GM12874 (cell line): Measurements from ENCODE around the gene DMBT1.

Experiments
- TF ChIP-seq, protein P1 (sequence below): IDR thresholded peaks from 2 replicates; pipeline ENCODE4 v1.5.1; 2011; ENCODE audit warnings: low read depth, mild to moderate bottlenecking, control low read depth, low read length, moderate library complexity; ENCODE audit not compliant: insufficient read depth

The DMBT1 gene

DNA sequence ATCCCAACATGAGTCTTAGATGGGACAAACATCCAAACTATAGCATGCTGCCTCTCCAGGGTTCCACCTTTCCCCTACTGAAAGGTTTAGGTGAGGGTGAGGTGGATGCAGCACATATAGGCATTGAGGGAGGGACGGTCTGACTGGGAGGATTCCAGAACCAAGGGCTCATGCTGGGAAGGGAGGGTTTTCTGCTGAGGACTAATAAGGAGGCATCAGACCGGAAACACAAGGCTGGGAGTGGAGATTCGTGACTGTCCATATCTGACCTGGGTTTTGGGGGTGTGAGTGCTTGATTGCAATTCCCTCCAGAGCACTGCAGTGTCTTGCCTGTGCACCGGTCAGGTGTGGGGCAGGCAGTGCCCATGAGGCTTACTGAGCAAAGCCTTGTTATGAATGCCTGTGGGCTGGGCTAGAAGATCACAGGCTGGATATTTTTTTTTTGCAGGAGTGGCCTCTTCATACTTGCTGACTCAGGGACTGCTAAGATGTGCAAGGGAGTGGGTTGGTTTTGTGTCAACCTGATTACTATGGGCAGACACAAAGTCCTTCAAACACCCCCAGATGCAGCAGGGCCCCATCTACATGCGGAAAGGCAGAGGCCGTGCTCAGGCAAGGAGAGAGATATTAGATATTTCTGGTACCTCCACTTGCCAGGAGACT is 26.7 kb downstream of the DMBT1 start:
- TF ChIP-seq, protein P1, sequence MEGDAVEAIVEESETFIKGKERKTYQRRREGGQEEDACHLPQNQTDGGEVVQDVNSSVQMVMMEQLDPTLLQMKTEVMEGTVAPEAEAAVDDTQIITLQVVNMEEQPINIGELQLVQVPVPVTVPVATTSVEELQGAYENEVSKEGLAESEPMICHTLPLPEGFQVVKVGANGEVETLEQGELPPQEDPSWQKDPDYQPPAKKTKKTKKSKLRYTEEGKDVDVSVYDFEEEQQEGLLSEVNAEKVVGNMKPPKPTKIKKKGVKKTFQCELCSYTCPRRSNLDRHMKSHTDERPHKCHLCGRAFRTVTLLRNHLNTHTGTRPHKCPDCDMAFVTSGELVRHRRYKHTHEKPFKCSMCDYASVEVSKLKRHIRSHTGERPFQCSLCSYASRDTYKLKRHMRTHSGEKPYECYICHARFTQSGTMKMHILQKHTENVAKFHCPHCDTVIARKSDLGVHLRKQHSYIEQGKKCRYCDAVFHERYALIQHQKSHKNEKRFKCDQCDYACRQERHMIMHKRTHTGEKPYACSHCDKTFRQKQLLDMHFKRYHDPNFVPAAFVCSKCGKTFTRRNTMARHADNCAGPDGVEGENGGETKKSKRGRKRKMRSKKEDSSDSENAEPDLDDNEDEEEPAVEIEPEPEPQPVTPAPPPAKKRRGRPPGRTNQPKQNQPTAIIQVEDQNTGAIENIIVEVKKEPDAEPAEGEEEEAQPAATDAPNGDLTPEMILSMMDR, result no peak

DNA sequence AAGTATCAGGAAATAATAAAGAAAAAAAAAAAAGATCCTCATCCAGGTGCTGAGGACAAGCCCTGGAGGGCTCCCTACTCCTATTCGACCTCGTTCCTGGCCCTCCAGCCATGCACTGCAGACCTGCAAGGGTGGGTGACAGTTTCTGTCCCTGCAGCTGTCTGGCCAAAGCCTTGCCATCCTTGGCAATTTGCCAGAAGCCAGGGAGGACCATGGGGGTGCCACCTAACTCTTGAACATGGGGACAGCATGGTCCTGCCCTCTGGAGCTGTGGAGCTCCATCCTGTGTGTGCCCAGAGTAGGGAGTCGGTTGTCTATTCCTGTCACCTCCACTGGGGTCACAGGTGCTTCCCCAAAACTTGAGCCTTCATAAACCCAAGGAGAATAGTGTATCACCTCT is 27.8 kb downstream of the DMBT1 start:
- TF ChIP-seq, protein P1, result no peak

DNA sequence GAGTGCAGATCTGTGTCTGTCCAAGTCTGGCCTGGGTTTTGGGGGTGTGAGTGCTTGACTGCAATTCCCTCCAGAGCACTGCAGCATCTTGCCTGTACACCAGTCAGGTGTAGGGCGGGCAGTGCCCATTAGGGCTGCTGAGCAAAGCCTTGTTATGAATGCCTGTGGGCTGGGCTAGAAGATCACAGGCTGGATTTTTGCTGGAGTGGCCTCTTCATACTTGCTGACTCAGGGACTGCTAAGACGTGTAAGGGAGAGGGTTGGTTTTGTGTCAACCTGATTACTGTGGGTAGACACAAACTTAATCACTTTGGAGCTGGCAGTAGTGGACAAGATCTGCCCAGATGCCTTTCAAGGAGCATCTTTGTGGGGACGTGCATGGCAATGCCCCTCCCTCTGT is 29.6 kb downstream of the DMBT1 start:
- TF ChIP-seq, protein P1, result no peak

- TF ChIP-seq, protein P1, result no peak
These were observed 31.2 kb downstream of the DMBT1 start for GRCh38 chr10:122591736-122592135.

DNA sequence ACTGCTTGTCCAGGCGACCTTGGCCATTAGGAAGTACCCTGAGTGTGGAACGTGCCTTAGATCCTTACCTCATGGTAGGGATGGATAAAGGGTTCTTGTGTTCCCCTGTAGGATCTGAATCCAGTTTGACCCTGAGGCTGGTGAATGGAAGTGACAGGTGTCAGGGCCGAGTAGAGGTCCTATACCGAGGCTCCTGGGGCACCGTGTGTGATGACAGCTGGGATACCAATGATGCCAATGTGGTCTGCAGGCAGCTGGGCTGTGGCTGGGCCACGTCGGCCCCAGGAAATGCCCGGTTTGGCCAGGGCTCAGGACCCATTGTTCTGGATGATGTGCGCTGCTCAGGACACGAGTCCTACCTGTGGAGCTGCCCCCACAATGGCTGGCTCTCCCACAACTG is 31.6 kb downstream of the DMBT1 start:
- TF ChIP-seq, protein P1, result no peak

DNA sequence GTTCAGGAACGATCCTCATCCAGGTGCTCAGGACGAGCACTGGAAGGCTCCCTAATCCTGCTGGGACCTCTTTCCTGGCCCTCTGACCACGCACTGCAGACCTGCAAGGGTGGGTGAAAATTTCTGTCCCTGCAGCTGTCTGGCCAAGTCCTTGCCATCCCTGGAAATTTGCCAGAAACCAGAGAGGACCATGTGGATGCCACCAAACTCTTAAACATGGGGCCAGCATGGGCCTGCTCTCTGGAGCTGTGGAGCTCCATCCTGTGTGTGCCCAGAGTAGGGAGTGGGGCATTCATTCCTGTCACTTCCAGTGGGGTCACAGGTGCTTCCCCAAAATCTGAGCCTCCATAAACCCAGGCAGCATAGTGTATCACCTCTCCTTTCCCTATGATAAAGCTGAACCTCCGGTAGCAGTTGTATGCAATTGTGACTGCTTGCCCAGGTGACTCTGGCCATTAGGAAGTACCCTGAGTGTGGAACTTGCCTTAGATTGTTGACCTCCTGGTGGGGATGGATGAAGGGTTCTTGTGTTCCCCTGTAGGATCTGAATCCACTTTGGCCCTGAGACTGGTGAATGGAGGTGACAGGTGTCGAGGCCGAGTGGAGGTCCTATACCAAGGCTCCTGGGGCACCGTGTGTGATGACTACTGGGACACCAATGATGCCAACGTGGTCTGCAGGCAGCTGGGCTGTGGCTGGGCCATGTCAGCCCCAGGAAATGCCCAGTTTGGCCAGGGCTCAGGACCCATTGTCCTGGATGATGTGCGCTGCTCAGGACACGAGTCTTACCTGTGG is 57.1 kb downstream of the DMBT1 start:
- TF ChIP-seq, protein P1, result no peak

DNA sequence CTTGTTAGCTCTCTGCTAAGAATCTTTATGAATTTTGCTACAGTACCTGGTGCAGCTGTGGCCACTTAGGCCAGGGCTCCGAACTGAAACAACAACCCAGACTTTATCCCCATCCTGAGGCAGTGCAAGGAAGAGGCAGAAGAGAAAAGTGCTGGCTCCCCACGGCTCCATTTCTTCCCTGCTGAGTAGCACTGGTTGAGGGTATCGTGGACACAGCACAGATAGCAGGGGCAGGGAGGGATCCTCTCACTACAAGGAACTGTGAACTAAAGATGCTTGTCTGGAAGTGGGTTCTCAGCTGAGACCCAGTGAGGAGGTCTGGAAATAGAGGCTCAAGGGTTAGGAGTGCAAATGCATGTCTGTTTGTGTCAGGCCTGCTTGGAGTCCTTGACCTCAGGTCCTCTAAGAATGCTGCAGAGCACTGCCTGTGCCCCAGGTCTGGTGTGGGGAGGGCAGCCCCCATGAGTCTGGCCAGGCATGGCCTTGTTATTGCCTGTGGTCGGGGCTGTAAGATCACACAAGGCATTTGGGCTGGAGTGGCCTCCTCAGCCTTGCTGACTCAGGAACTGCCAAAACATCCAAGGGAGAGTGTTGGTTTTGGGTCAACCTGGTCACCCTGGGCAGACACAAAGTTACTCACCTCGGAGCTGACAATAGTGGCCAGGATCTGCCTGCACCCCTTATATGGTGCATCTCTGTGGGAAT is 58.1 kb downstream of the DMBT1 start:
- TF ChIP-seq, protein P1, result no peak
